HepG2 (cell line): ENCODE measurements around the gene SERPINA9. TPM values are rescaled to one million over a fixed set of nuclear protein-coding genes. Genes with fewer than 3 reads are reported as not detected.

Experiments
- BCL6 ChIP-seq: IDR thresholded peaks from 2 replicates; pipeline ENCODE4 v1.6.1; 2016; ENCODE audit warnings: missing genetic modification reagents, missing compliant biosample characterization
- BRF2 ChIP-seq: sonication (generic); formaldehyde crosslinking; IDR thresholded peaks from 2 replicates; pipeline ENCODE4 v1.8.1; 2022; ENCODE audit warnings: mild to moderate bottlenecking, missing genetic modification reagents
- DR1 ChIP-seq: sonication (generic); formaldehyde crosslinking; IDR thresholded peaks from 2 replicates; pipeline ENCODE4 v1.8.0; 2021; ENCODE audit warnings: mild to moderate bottlenecking, missing genetic modification reagents, inconsistent platforms
- ELF3 ChIP-seq: IDR thresholded peaks from 2 replicates; pipeline ENCODE4 v1.6.1; 2016; ENCODE audit warnings: missing genetic modification reagents, missing compliant biosample characterization
- GTF2F1 ChIP-seq: fragments of 150-350 bp; IDR thresholded peaks from 2 replicates; pipeline ENCODE4 v1.6.1; 2014; ENCODE audit warnings: low read length
- HBP1 ChIP-seq: IDR thresholded peaks from 2 replicates; pipeline ENCODE4 v1.6.1; 2016; ENCODE audit warnings: low read depth, control low read depth
- HNF4G ChIP-seq, 2 experiments: sonication (generic) in 1 of 2; formaldehyde crosslinking in 1 of 2; IDR thresholded peaks; 2 replicates each; pipeline versions ENCODE4 v1.4.0 to v1.6.1; 2011 to 2020; ENCODE audit warnings: borderline replicate concordance in 2 of 2, low read depth in 2 of 2, mild to moderate bottlenecking in 2 of 2, low read length in 1 of 2, missing genetic modification reagents in 1 of 2, moderate library complexity in 1 of 2
- IKZF5 ChIP-seq: IDR thresholded peaks from 2 replicates; pipeline ENCODE4 v1.6.1; 2018; ENCODE audit warnings: missing genetic modification reagents, mild to moderate bottlenecking, missing compliant biosample characterization
- IRX3 ChIP-seq: sonication (generic); formaldehyde crosslinking; IDR thresholded peaks from 2 replicates; pipeline ENCODE4 v1.8.1; 2023; ENCODE audit warnings: mild to moderate bottlenecking, low read depth, missing genetic modification reagents, borderline replicate concordance
- MEIS2 ChIP-seq: sonication (generic); formaldehyde crosslinking; IDR thresholded peaks from 2 replicates; pipeline ENCODE4 v1.9.0; 2021; ENCODE audit warnings: mild to moderate bottlenecking, missing genetic modification reagents
- MYC ChIP-seq: sonication (generic); formaldehyde crosslinking; IDR thresholded peaks from 2 replicates; pipeline ENCODE4 v1.9.0; 2021; ENCODE audit warnings: missing genetic modification reagents, borderline replicate concordance
- MZF1 ChIP-seq: sonication (generic); formaldehyde crosslinking; IDR thresholded peaks from 2 replicates; pipeline ENCODE4 v1.8.1; 2023; ENCODE audit warnings: mild to moderate bottlenecking, missing genetic modification reagents, borderline replicate concordance
- NCOA2 ChIP-seq: sonication (generic); formaldehyde crosslinking; IDR thresholded peaks from 2 replicates; pipeline ENCODE4 v1.8.0; 2022; ENCODE audit warnings: inconsistent platforms
- NPAS2 ChIP-seq: sonication (generic); formaldehyde crosslinking; IDR thresholded peaks from 2 replicates; pipeline ENCODE4 v1.8.0; 2022; ENCODE audit warnings: mild to moderate bottlenecking, missing genetic modification reagents, borderline replicate concordance
- POLR2A ChIP-seq, 2 experiments: IDR thresholded peaks; 2 replicates each; pipeline ENCODE4 v1.6.1; 2011; ENCODE audit warnings: low read depth in 2 of 2, low read length in 2 of 2, mild to moderate bottlenecking in 1 of 2, moderate library complexity in 1 of 2; ENCODE audit not compliant: insufficient read depth in 1 of 2
- RAD21 ChIP-seq: fragments of 450-650 bp; formaldehyde crosslinking; IDR thresholded peaks from 2 replicates; pipeline ENCODE4 v1.5.0; 2020; ENCODE audit warnings: mild to moderate bottlenecking
- RARG ChIP-seq: sonication (generic); formaldehyde crosslinking; IDR thresholded peaks from 2 replicates; pipeline ENCODE4 v1.4.0; 2020; ENCODE audit warnings: low read depth, mild to moderate bottlenecking, missing genetic modification reagents
- SALL2 ChIP-seq: sonication (generic); formaldehyde crosslinking; IDR thresholded peaks from 2 replicates; pipeline ENCODE4 v1.8.1; 2023; ENCODE audit warnings: mild to moderate bottlenecking, missing genetic modification reagents, inconsistent platforms
- SP140L ChIP-seq: sonication (generic); formaldehyde crosslinking; IDR thresholded peaks from 2 replicates; pipeline ENCODE4 v1.4.0; 2020; ENCODE audit warnings: missing genetic modification reagents, borderline replicate concordance
- SRF ChIP-seq: IDR thresholded peaks from 2 replicates; pipeline ENCODE4 v1.6.1; 2011; ENCODE audit warnings: mild to moderate bottlenecking, low read depth, low read length, moderate library complexity
- TEAD3 ChIP-seq: optimal IDR thresholded peaks from 2 replicates; pipeline ENCODE3; 2016; ENCODE audit warnings: borderline replicate concordance
- TOPORS ChIP-seq: sonication (generic); formaldehyde crosslinking; IDR thresholded peaks from 2 replicates; pipeline ENCODE4 v1.8.0; 2023; ENCODE audit warnings: mild to moderate bottlenecking, missing genetic modification reagents
- ZBTB7B ChIP-seq: sonication (generic); formaldehyde crosslinking; IDR thresholded peaks from 2 replicates; pipeline ENCODE4 v1.4.0; 2020; ENCODE audit warnings: missing genetic modification reagents
- ZFP41 ChIP-seq: sonication (generic); formaldehyde crosslinking; IDR thresholded peaks from 2 replicates; pipeline ENCODE4 v1.4.0; 2020; ENCODE audit warnings: mild to moderate bottlenecking, missing genetic modification reagents, borderline replicate concordance
- ZNF207 ChIP-seq: fragments of 450-650 bp; IDR thresholded peaks from 2 replicates; pipeline ENCODE4 v1.6.1; 2016; ENCODE audit warnings: antibody characterized with exemption, borderline replicate concordance
- ZNF414 ChIP-seq: sonication (generic); formaldehyde crosslinking; IDR thresholded peaks from 2 replicates; pipeline ENCODE4 v1.5.0; 2020; ENCODE audit warnings: missing genetic modification reagents
- ZNF777 ChIP-seq: sonication (generic); formaldehyde crosslinking; IDR thresholded peaks from 2 replicates; pipeline ENCODE4 v1.4.0; 2020; ENCODE audit warnings: missing genetic modification reagents
- ZNF83 ChIP-seq: sonication (generic); formaldehyde crosslinking; IDR thresholded peaks from 2 replicates; pipeline ENCODE4 v1.4.0; 2020; ENCODE audit warnings: missing genetic modification reagents, mild to moderate bottlenecking, borderline replicate concordance
- polyA plus RNA-seq, 8 experiments: library from polyadenylated mRNA; depleted of rRNA in 3 of 8; stranded (reverse) in 7 of 8; unstranded in 1 of 8; fragments of >200 nt; fragmentation: Illumina TruSeq in 4 of 8; extraction: Trizol in 4 of 8; gene quantifications; 2 replicates each; pipeline versions ENCODE4 v1.2.1 to v1.2.3, GENCODE V29; 2011 to 2016; ENCODE audit warnings: low read depth in 4 of 8, missing spikeins in 1 of 8, mixed read lengths in 1 of 8; ENCODE audit not compliant: insufficient read depth in 1 of 8
- total RNA-seq, 5 experiments: library from RNA; depleted of rRNA; stranded (reverse); fragments of >200 nt; fragmentation: Illumina TruSeq; extraction: Trizol; gene quantifications; 2 replicates each; pipeline ENCODE4 v1.2.3, GENCODE V29; 2016; ENCODE audit warnings: low read depth in 1 of 5

The SERPINA9 gene
- total and polyA plus RNA-seq, 2 of the 13 experiments (the other 11 are each of a cell fraction or from before 2014, with no cell fraction given) = 0.21 TPM; not detected in 1

- peak; percentile 77; the same call in 1 of the 2 replicates for TF ChIP-seq ZBTB7B (CRISPR knock-in tag)
- TF ChIP-seq IRX3 (CRISPR knock-in tag) = no peak
- no peak for TF ChIP-seq ZNF777
- peak; percentile 71 for TF ChIP-seq TEAD3 (CRISPR knock-in tag)
- peak; percentile 25 to 60; a peak in 2 of 4 replicates for TF ChIP-seq POLR2A (IDR thresholded peaks at IDR 0.05; ENCODE audit: insufficient read depth in 1 of 2, low read depth in 2 of 2, low read length in 2 of 2)
- no peak for TF ChIP-seq ZFP41 (CRISPR knock-in tag)
- TF ChIP-seq MEIS2 (CRISPR knock-in tag) = peak; percentile 91
- no peak for TF ChIP-seq GTF2F1
- peak; percentile 63 for TF ChIP-seq ELF3 (CRISPR knock-in tag)
- TF ChIP-seq MZF1 (CRISPR knock-in tag) = no peak
- peak; percentile 53; the same call in 1 of the 2 replicates for TF ChIP-seq IKZF5 (CRISPR knock-in tag)
- TF ChIP-seq NPAS2 = no peak
- TF ChIP-seq ZNF207 = no peak
- TF ChIP-seq ZNF414 (CRISPR knock-in tag) = no peak
- no peak for TF ChIP-seq SRF
- peak; percentile 76 for TF ChIP-seq MYC (CRISPR knock-in tag)
- peak; percentile 91 for TF ChIP-seq HNF4G (IDR thresholded peaks at IDR 0.05; ENCODE audit: borderline replicate concordance, low read depth, low read length)
- TF ChIP-seq HNF4G (CRISPR knock-in tag; IDR thresholded peaks at IDR 0.05; ENCODE audit: borderline replicate concordance, low read depth) = peak; percentile 63; the same call in 1 of the 2 replicates
- TF ChIP-seq SP140L (CRISPR knock-in tag) = no peak
- no peak for TF ChIP-seq BRF2
- no peak for TF ChIP-seq ZNF83 (CRISPR knock-in tag)
- no peak for TF ChIP-seq RARG (CRISPR knock-in tag)
- TF ChIP-seq BCL6 = peak; percentile 45; the same call in 1 of the 2 replicates
- no peak for TF ChIP-seq DR1 (CRISPR knock-in tag)
- TF ChIP-seq NCOA2 (CRISPR knock-in tag) = peak; percentile 77
- TF ChIP-seq HBP1 = peak; percentile 80
- TF ChIP-seq TOPORS (CRISPR knock-in tag) = no peak
- TF ChIP-seq SALL2 (CRISPR knock-in tag) = no peak
- TF ChIP-seq RAD21 (CRISPR knock-in tag) = peak; percentile 9; the same call in 1 of the 2 replicates
Measured at GRCh38 chr14:94451091-94451771, 24.8 kb downstream of the SERPINA9 start (continued).
